IMR-90 (cell line): ENCODE results near the gene TUBA8. TPM values are rescaled to one million over a fixed set of nuclear protein-coding genes. Genes with fewer than 3 reads are reported as not detected.
"Not testable (repeated sequence)": the region's sequence is repeated elsewhere in the genome, so short reads cannot be mapped to it uniquely, and the experiment has no call there.

Source experiments
- ATAC-seq: fragments of 200-7000 bp; cut with Tn5 transposase; 2 replicates; pipeline ENCODE4 v1.9.1; 2020; ENCODE audit warnings: low read depth, mild to moderate bottlenecking, moderate library complexity
- BruUV-seq: library from RNA; stranded (reverse); fragments of 400-500 nt; replicated peaks from 2 replicates; lab custom pipeline; 2021; lab: Mats Ljungman, UMichigan
- CTCF ChIA-PET: fragments of 300-600 bp; formaldehyde crosslinking; extraction: SDS; loops from one replicate; lab custom pipeline; 2021; ENCODE audit warnings: antibody characterized with exemption; lab: Yijun Ruan, JAX
- POLR2A ChIA-PET: fragments of 300-600 bp; sonication (Branson Sonifier 250); formaldehyde crosslinking; loops from one replicate; lab custom pipeline; 2022; ENCODE audit warnings: antibody characterized with exemption; ENCODE audit not compliant: unreplicated experiment; lab: Charles Lee
- DNase-seq: peaks from one replicate; pipeline ENCODE4 v3.0.0; 2013
- H2AFZ ChIP-seq: replicated peaks from 2 replicates; pipeline ENCODE3; 2013; ENCODE audit warnings: low read length, mild to moderate bottlenecking; ENCODE audit not compliant: poor library complexity
- H2AK5ac ChIP-seq: 2 replicates; pipeline ENCODE4 v1.6.1; 2013; ENCODE audit warnings: low read depth, low read length, inconsistent platforms
- H2AK9ac ChIP-seq: replicated peaks from 2 replicates; pipeline ENCODE3; 2013; ENCODE audit warnings: mild to moderate bottlenecking, low read depth, low read length, moderate library complexity; ENCODE audit not compliant: poor library complexity
- H2BK120ac ChIP-seq: 2 replicates; pipeline ENCODE4 v1.6.1; 2013; ENCODE audit warnings: low read depth, low read length, inconsistent platforms
- H2BK15ac ChIP-seq: 3 replicates; pipeline ENCODE4 v1.6.1; 2013; ENCODE audit warnings: low read depth, low read length, inconsistent platforms
- H2BK20ac ChIP-seq: 2 replicates; pipeline ENCODE4 v1.6.1; 2013; ENCODE audit warnings: low read depth, mild to moderate bottlenecking, inconsistent platforms, low read length, moderate library complexity
- H2BK5ac ChIP-seq: 2 replicates; pipeline ENCODE4 v1.6.1; 2013; ENCODE audit warnings: mild to moderate bottlenecking, low read depth, low read length, inconsistent platforms; ENCODE audit not compliant: poor library complexity, severe bottlenecking
- H3K14ac ChIP-seq: replicated peaks from 2 replicates; pipeline ENCODE4 v1.6.1; 2013; ENCODE audit warnings: low read depth, low read length, inconsistent platforms
- H3K18ac ChIP-seq: 2 replicates; pipeline ENCODE4 v1.6.1; 2013; ENCODE audit warnings: low read depth, low read length, control low read depth
- H3K23ac ChIP-seq: 2 replicates; pipeline ENCODE4 v1.6.1; 2013; ENCODE audit warnings: low read depth, low read length, inconsistent platforms
- H3K27ac ChIP-seq: 2 replicates; pipeline ENCODE4 v1.5.1; 2013; ENCODE audit warnings: mild to moderate bottlenecking, control low read depth, low read length; ENCODE audit not compliant: insufficient read depth
- H3K27me3 ChIP-seq: 2 replicates; pipeline ENCODE4 v1.6.1; 2013; ENCODE audit warnings: low read length; ENCODE audit not compliant: control insufficient read depth, insufficient read depth
- H3K36me3 ChIP-seq: 2 replicates; pipeline ENCODE4 v1.6.1; 2013; ENCODE audit warnings: low read length, mixed read lengths; ENCODE audit not compliant: control insufficient read depth, insufficient read depth
- H3K4ac ChIP-seq: 2 replicates; pipeline ENCODE4 v1.6.1; 2013; ENCODE audit warnings: low read depth, low read length, inconsistent platforms
- H3K4me1 ChIP-seq: 2 replicates; pipeline ENCODE4 v1.6.1; 2013; ENCODE audit warnings: low read length, mixed read lengths; ENCODE audit not compliant: control insufficient read depth, insufficient read depth
- H3K4me2 ChIP-seq: 2 replicates; pipeline ENCODE4 v1.6.1; 2013; ENCODE audit warnings: low read depth, mild to moderate bottlenecking, control low read depth, low read length, moderate library complexity
- H3K4me3 ChIP-seq: 2 replicates; pipeline ENCODE4 v1.5.1; 2013; ENCODE audit warnings: low read depth, mild to moderate bottlenecking, control low read depth, low read length, moderate library complexity; ENCODE audit not compliant: insufficient read depth
- H3K56ac ChIP-seq: 2 replicates; pipeline ENCODE4 v1.6.1; 2013; ENCODE audit warnings: low read length, inconsistent platforms; ENCODE audit not compliant: insufficient read depth; ENCODE audit errors: extremely low read depth
- H3K79me1 ChIP-seq, 2 experiments: 2 replicates each; pipeline ENCODE4 v1.6.1; 2013; ENCODE audit warnings: low read length in 2 of 2, inconsistent platforms in 1 of 2, low read depth in 1 of 2
- H3K9ac ChIP-seq: 2 replicates; pipeline ENCODE4 v1.6.1; 2013; ENCODE audit warnings: low read depth, low read length, control low read depth
- H3K9me1 ChIP-seq: 2 replicates; pipeline ENCODE4 v1.6.1; 2013; ENCODE audit warnings: low read length, inconsistent platforms; ENCODE audit not compliant: insufficient read depth
- H3K9me3 ChIP-seq: 2 replicates; pipeline ENCODE4 v1.6.1; 2013; ENCODE audit warnings: low read length; ENCODE audit not compliant: control insufficient read depth, insufficient read depth
- H4K20me1 ChIP-seq: 2 replicates; pipeline ENCODE4 v1.6.1; 2013; ENCODE audit warnings: low read length, inconsistent platforms; ENCODE audit not compliant: insufficient read depth
- H4K5ac ChIP-seq: 2 replicates; pipeline ENCODE4 v1.6.1; 2013; ENCODE audit warnings: mild to moderate bottlenecking, low read depth, low read length, control low read depth
- H4K8ac ChIP-seq, 2 experiments: 2 replicates each; pipeline ENCODE4 v1.6.1; 2013; ENCODE audit warnings: low read depth in 2 of 2, low read length in 2 of 2, control low read depth in 1 of 2, inconsistent platforms in 1 of 2
- H4K91ac ChIP-seq: 2 replicates; pipeline ENCODE4 v1.6.1; 2013; ENCODE audit warnings: low read depth, low read length, inconsistent platforms; ENCODE audit not compliant: insufficient read depth
- CHD1 ChIP-seq: IDR thresholded peaks from 2 replicates; pipeline ENCODE4 v1.6.1; 2012; ENCODE audit warnings: low read depth, low read length, improper control_type of control experiment
- FOS ChIP-seq: fragments of 150-350 bp; IDR thresholded peaks from 2 replicates; pipeline ENCODE4 v1.6.1; 2016; ENCODE audit warnings: low read depth, low read length
- MXI1 ChIP-seq: IDR thresholded peaks from 2 replicates; pipeline ENCODE4 v1.6.1; 2012; ENCODE audit warnings: low read depth, mild to moderate bottlenecking, low read length, moderate library complexity, borderline replicate concordance
- POLR2A ChIP-seq: IDR thresholded peaks from 2 replicates; pipeline ENCODE4 v1.6.1; 2012; ENCODE audit warnings: mild to moderate bottlenecking, low read depth, low read length
- USF2 ChIP-seq: fragments of 150-350 bp; IDR thresholded peaks from 2 replicates; pipeline ENCODE4 v1.6.1; 2017; ENCODE audit warnings: mild to moderate bottlenecking, antibody characterized with exemption, low read length, low read depth
- WGBS, 2 experiments: methylation state at CpG; one replicate each; pipeline versions ENCODE4 v1.1.5 to v1.1.7; 2013; ENCODE audit warnings: missing lambda C conversion rate in 2 of 2; ENCODE audit not compliant: insufficient read length in 1 of 2; ENCODE audit errors: extremely low coverage in 2 of 2; 5-methylcytosine and 5-hydroxymethylcytosine counted together
- dilution Hi-C: fragments of 300-500 bp; cut with HindIII; formaldehyde crosslinking; loops from one replicate; pipeline ENCODE4 v1.14.3; 2018; ENCODE audit warnings: low sequenced_read_pairs; ENCODE audit not compliant: unreplicated experiment
- in situ Hi-C: fragments of 300-500 bp; cut with MboI; formaldehyde crosslinking; loops from 3 replicates; pipeline ENCODE4 v1.14.3; 2019; ENCODE audit warnings: low sequenced_read_pairs, inconsistent platforms, mixed read lengths
- intact Hi-C: fragments of 100-400 bp; cut with micrococcal nuclease; formaldehyde crosslinking; loops from 2 replicates; pipeline ENCODE4 v1.10.0; 2022
- polyA plus RNA-seq, 3 experiments: library from polyadenylated mRNA; depleted of rRNA; stranded (reverse); fragments of >200 nt; gene quantifications; 2 replicates each; pipeline ENCODE4 v1.2.3, GENCODE V29; 2012; ENCODE audit warnings: low replicate concordance in 1 of 3
- total RNA-seq: library from RNA; depleted of rRNA; stranded (reverse); fragments of >200 nt; gene quantifications from 2 replicates; pipeline ENCODE4 v1.2.3, GENCODE V29; 2012

The TUBA8 gene
- total and polyA plus RNA-seq, 2 of the 4 experiments (the other 2 are of a cell fraction), result 1.4 to 2.2 TPM

DNA sequence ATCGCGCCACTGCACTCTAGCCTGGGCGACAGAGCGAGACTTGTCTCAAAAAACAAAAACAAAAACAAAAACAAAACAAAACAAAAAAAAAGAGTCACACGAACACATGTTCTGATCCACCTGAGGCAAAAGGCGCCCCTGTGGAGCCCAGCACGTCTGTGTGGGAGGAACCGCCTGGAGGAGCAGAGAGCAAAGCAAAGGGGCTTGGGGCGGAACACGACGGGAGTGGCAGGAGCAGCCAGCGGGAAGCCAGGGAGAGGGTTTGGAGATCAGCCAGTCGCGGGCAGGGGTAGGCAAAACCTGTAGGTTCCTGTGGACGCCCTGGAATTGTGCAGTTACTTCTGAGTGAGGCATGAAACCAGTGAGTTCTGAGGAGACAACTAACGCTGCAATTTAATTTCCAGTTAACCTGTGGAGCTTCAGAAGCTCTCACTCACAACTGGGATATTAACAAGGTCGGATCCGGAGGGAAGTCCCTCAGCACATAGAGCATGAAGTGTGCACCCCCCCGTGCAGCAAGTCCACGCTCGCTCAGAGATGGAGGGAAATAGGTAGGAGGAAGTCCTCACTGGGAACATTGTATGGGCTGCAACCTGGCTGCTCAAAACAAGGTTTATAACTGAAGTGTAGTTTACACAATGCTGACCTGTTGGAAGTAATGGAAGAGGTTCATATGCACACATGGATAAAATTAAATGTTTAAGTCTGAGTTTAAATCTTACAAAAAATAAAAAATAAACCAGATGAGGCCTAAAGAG lies 26.1 kb downstream of the TUBA8 start:
- H4K91ac ChIP-seq, result no peak overlapping the region
- H3K9me1 ChIP-seq, result no peaks in the 10 kb centered on the region
- H2BK120ac ChIP-seq, result no peak overlapping the region
- no peak overlapping the region for H2BK15ac ChIP-seq
- dilution Hi-C loops (no loop called here), in situ Hi-C loops (no loop called here), intact Hi-C loops (no loop called here)
- H4K8ac ChIP-seq, result no peak overlapping the region
- no peak overlapping the region for H3K27ac ChIP-seq
- DNase-seq (no peak), ATAC-seq (no peak)
- H3K18ac ChIP-seq, result no peak overlapping the region
- H3K4ac ChIP-seq, result no peak overlapping the region
- no peak overlapping the region for H3K56ac ChIP-seq
- H3K9ac ChIP-seq, result no peak overlapping the region
- no TSS peak for BruUV-seq
- TF ChIP-seq FOS, result no peak
- TF ChIP-seq POLR2A, result no peak
- no peak for TF ChIP-seq CHD1
- no peak for TF ChIP-seq MXI1
- TF ChIP-seq USF2, result no peak
- no peak overlapping the region for H3K4me2 ChIP-seq
- ChIA-PET CTCF (no interaction called here), POLR2A (no interaction called here)
- no peaks in the 10 kb centered on the region for H4K20me1 ChIP-seq
- no peaks in the 10 kb centered on the region for H3K27me3 ChIP-seq
- no peak overlapping the region for H3K23ac ChIP-seq
- H2AFZ ChIP-seq, result no peak overlapping the region
- H3K36me3 ChIP-seq, result no peaks in the 10 kb centered on the region
- no peak overlapping the region for H3K4me3 ChIP-seq
- H2BK20ac ChIP-seq, result no peak overlapping the region
- WGBS, 2 experiments, result 89% methylated on average over 11 of the region's 21 CpGs; no CpG with 5 or more reads in 1 of the 2 experiments
- H2BK5ac ChIP-seq, result no peak overlapping the region
- H3K14ac ChIP-seq, result no peak overlapping the region
- no peak overlapping the region for H2AK5ac ChIP-seq
- H4K5ac ChIP-seq, result no peak overlapping the region
- no peaks in the 10 kb centered on the region for H3K9me3 ChIP-seq
- H2AK9ac ChIP-seq, result no peak overlapping the region
- no peaks in the 10 kb centered on the region for H3K4me1 ChIP-seq
- H3K79me1 ChIP-seq, result no peaks in the 10 kb centered on the region

DNA sequence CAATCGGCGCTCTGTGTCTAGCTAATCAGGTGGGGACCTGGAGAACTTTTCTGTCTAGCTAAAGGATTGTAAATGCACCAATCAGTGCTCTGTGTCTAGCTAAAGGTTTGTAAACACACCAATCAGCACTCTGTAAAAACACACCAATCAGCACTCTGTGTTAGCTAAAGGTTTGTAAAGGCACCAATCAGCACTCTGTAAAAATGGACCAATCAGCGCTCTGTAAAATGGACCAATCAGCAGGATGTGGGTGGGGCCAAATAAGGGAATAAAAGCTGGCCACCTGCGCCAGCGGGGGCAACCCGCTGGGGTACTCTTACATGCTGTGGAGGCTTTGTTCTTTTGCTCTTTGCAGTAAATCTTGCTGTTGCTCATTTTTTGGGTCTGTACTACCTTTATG lies 30.4 kb downstream of the TUBA8 start:
- H2BK5ac ChIP-seq, H2AK9ac ChIP-seq, intact Hi-C loops, dilution Hi-C loops, H3K79me1 ChIP-seq, H3K4ac ChIP-seq, CTCF ChIA-PET, H3K56ac ChIP-seq, H4K20me1 ChIP-seq, H4K5ac ChIP-seq, H3K14ac ChIP-seq, in situ Hi-C loops, H4K8ac ChIP-seq, H3K27ac ChIP-seq, H2AFZ ChIP-seq, H3K9me3 ChIP-seq, H2BK120ac ChIP-seq, H2AK5ac ChIP-seq, H3K9me1 ChIP-seq, H3K23ac ChIP-seq, POLR2A ChIA-PET, H2BK20ac ChIP-seq, DNase-seq, H3K18ac ChIP-seq, ATAC-seq, H3K4me1 ChIP-seq, H4K91ac ChIP-seq, H3K4me3 ChIP-seq, H3K36me3 ChIP-seq, BruUV-seq, H3K27me3 ChIP-seq, H3K4me2 ChIP-seq, H3K9ac ChIP-seq, H2BK15ac ChIP-seq: not testable (repeated sequence)
- WGBS, 2 experiments, result no CpG with 5 or more reads among the region's 6 CpGs
